ENCODE measurements around the gene BCAP29.

BCAP29 gene

DNA sequence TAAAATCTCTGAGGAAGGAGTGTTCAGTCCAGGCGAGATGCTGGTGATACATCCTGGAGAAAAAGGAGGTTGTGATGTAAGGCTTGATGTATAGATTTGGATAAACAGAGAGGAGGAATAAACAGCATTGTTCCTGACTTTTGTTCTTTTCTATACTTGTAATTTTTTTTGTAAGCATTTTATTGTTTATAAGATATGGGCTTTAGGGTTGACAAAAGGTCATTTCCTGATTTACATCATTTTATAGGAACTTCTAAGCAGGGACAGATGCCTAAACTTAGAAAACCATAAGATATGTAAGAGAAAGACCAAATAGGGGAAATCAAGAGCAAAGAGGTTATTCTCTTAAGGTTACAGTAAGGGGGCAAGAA is 63.9 kb downstream of the BCAP29 start:
- no peak for TF ChIP-seq CTCF (IDR thresholded peaks at IDR 0.05; ENCODE audit: borderline replicate concordance, insufficient read depth, low read depth, low read length)
- H3K4me3 ChIP-seq (ENCODE audit: low read depth, low read length): no peak overlapping the region

GRCh38 chr7:107644309-107644974 is 64.4 kb downstream of the BCAP29 start:
- TF ChIP-seq CTCF (IDR thresholded peaks at IDR 0.05; ENCODE audit: borderline replicate concordance, insufficient read depth, low read depth, low read length): no peak
- no peak overlapping the region for H3K4me3 ChIP-seq (ENCODE audit: low read depth, low read length)

DNA sequence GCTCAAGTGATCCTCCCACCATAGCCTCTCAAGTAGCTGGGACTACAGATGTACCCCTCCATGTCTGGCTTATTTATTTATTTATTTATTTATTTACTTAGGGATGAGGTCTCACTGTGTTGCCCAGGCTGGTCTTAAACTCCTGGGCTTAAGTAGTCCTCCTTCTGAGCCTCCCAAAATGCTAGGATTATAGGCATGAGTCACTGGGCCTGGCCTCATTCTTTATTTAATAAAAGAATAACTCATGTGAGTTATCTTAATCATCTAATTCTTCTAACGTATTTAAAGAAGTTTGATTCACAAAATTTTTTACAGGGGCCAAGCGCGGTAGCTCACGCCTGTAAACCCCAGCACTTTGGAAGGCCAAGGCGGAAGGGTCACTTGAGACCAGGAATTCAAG is 72.6 kb downstream of the BCAP29 start:
- TF ChIP-seq CTCF (IDR thresholded peaks at IDR 0.05; ENCODE audit: borderline replicate concordance, insufficient read depth, low read depth, low read length): no peak
- no peak overlapping the region for H3K4me3 ChIP-seq (ENCODE audit: low read depth, low read length)

GRCh38 chr7:107658467-107658866 is 78.4 kb downstream of the BCAP29 start:
- no peak overlapping the region for H3K4me3 ChIP-seq (ENCODE audit: low read depth, low read length)
- no peak for TF ChIP-seq CTCF (IDR thresholded peaks at IDR 0.05; ENCODE audit: borderline replicate concordance, insufficient read depth, low read depth, low read length)

DNA sequence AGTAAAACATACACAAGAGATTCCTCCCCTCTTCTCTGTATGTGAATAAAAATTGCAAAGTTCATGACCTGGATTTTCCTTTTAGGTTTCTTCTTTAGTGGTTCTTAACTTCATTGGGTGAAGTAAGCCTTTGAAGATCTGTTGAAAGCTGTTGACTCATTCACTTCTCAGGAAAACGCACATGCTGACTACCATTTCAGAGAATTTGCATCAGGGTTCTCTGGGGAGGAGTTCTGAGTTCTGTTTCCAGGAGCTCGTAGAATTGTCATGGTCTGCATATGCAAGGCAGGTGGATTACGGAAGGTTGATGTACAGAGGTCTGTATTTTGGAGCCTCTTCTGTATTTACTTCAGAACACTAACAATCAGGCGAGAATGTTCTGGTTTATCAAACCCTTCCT is 79.6 kb downstream of the BCAP29 start:
- no peak for TF ChIP-seq CTCF (IDR thresholded peaks at IDR 0.05; ENCODE audit: borderline replicate concordance, insufficient read depth, low read depth, low read length)
- H3K4me3 ChIP-seq (ENCODE audit: low read depth, low read length): no peak overlapping the region

DNA sequence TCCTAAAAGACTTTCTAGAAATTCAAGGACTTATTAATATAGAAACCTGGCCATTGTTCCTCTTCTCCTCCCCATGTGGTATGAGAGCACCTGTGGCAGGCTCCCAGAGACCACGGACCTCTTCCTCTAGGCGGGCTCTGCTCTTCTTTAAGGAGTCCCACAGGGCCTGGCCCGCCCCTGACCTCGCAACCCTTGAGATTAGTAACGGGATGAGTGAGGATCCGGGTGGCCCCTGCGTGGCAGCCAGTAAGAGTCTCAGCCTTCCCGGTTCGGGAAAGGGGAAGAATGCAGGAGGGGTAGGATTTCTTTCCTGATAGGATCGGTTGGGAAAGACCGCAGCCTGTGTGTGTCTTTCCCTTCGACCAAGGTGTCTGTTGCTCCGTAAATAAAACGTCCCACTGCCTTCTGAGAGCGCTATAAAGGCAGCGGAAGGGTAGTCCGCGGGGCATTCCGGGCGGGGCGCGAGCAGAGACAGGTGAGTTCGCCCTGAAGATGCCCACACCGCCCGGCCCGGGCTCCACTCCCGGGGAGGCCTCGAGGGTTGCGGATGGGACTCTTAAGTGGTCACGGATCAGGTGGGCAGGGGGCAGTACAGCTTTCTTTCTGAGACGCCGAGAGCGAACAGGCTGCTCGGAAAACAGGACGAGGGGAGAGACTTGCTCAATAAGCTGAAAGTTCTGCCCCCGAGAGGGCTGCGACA is 80.5 kb downstream of the BCAP29 start, which contains the start of gene SLC26A4:
SLC26A4 (plus strand) TSS at position 448 of the 700 bp plus-strand sequence. CDS start 814 bp downstream, outside the sequence.
- peak within 1 kb of the TSS; percentile 49 for H3K4me3 ChIP-seq (ENCODE audit: low read depth, low read length)
- TF ChIP-seq CTCF (IDR thresholded peaks at IDR 0.05; ENCODE audit: borderline replicate concordance, insufficient read depth, low read depth, low read length): no peak

Measured in GM12875 (cell line).